Fibroblast of lung (primary cell): ENCODE results near the gene FOXK2. TPM values are rescaled to one million over a fixed set of nuclear protein-coding genes. Genes with fewer than 3 reads are reported as not detected.
A peak's percentile ranks its signal among the peaks of the same experiment; 100 is the strongest.

Experiments used
- DNase-seq, 2 donors: peaks; one replicate each; pipeline versions ENCODE4 v3.0.0 to v3.0.0-alpha.2; 2010; ENCODE audit warnings: low read depth in 2 of 2
- H2AFZ ChIP-seq: 2 replicates; pipeline ENCODE4 v1.5.1; 2012; ENCODE audit warnings: low read length, control low read depth, inconsistent platforms
- H3K27ac ChIP-seq: 2 replicates; pipeline ENCODE4 v1.5.1; 2011; ENCODE audit warnings: low read length, control low read depth; ENCODE audit not compliant: insufficient read depth
- H3K27me3 ChIP-seq: 2 replicates; pipeline ENCODE4 v1.5.1; 2011; ENCODE audit warnings: mild to moderate bottlenecking, low read length; ENCODE audit not compliant: control insufficient read depth, insufficient read depth
- H3K36me3 ChIP-seq: 2 replicates; pipeline ENCODE4 v1.5.1; 2011; ENCODE audit warnings: low read length; ENCODE audit not compliant: control insufficient read depth, insufficient read depth
- H3K4me1 ChIP-seq: 2 replicates; pipeline ENCODE4 v1.5.1; 2011; ENCODE audit warnings: low read length; ENCODE audit not compliant: control insufficient read depth, insufficient read depth; ENCODE audit errors: extremely low read depth
- H3K4me2 ChIP-seq: 2 replicates; pipeline ENCODE4 v1.5.1; 2011; ENCODE audit warnings: low read length, control low read depth; ENCODE audit not compliant: insufficient read depth; ENCODE audit errors: extremely low read depth
- H3K4me3 ChIP-seq, 4 experiments: fragments of 200-600 bp in 1 of 4; sonication (generic) in 1 of 4; replicated peaks in 1 of 4; 2 replicates each; pipeline ENCODE4 v1.5.1; 2011 to 2016; ENCODE audit warnings: low read length in 4 of 4, low read depth in 3 of 4, mild to moderate bottlenecking in 3 of 4, control low read depth in 2 of 4, inconsistent platforms in 1 of 4, mixed read lengths in 1 of 4; ENCODE audit not compliant: insufficient read depth in 1 of 4; ENCODE audit errors: control extremely low read depth in 1 of 4
- H3K79me2 ChIP-seq: 2 replicates; pipeline ENCODE4 v1.5.1; 2012; ENCODE audit warnings: mild to moderate bottlenecking, low read length, inconsistent platforms; ENCODE audit not compliant: control insufficient read depth, insufficient read depth
- H3K9ac ChIP-seq: 2 replicates; pipeline ENCODE4 v1.5.1; 2011; ENCODE audit warnings: mild to moderate bottlenecking, low read length, control low read depth; ENCODE audit not compliant: insufficient read depth
- H3K9me3 ChIP-seq: 2 replicates; pipeline ENCODE4 v1.5.1; 2012; ENCODE audit warnings: low read depth, low read length; ENCODE audit not compliant: control insufficient read depth, insufficient read depth
- H4K20me1 ChIP-seq: 2 replicates; pipeline ENCODE4 v1.5.1; 2011; ENCODE audit warnings: low read length; ENCODE audit not compliant: control insufficient read depth, insufficient read depth; ENCODE audit errors: extremely low read depth
- EZH2 ChIP-seq: IDR thresholded peaks from 2 replicates; pipeline ENCODE4 v1.5.1; 2012; ENCODE audit warnings: low read length, control low read depth, mild to moderate bottlenecking; ENCODE audit errors: missing control alignments
- polyA plus RNA-seq, 2 donors: library from polyadenylated mRNA; depleted of rRNA in 1 of 2; stranded (reverse) in 1 of 2; unstranded in 1 of 2; fragments of >200 nt; gene quantifications; 2 replicates each; pipeline ENCODE4 v1.2.1, GENCODE V29; 2011 to 2012; ENCODE audit warnings: missing spikeins in 1 of 2
- total RNA-seq: library from RNA; depleted of rRNA; stranded (reverse); fragments of >200 nt; gene quantifications from 2 replicates; pipeline ENCODE4 v1.2.1, GENCODE V29; 2014
- TF ChIP-seq, protein P1 (sequence below), 2 donors: IDR thresholded peaks in 1 of 2; conservative IDR thresholded peaks in 1 of 2; 1 replicate in 1 of 2; 2 replicates in 1 of 2; pipeline ENCODE4 v1.5.1; 2011 to 2012; ENCODE audit warnings: low read length in 2 of 2, control low read depth in 1 of 2, inconsistent platforms in 1 of 2, low read depth in 1 of 2, mild to moderate bottlenecking in 1 of 2

Gene FOXK2
- total and polyA plus RNA-seq, 2 donors (not counting 1 experiment from before 2014, with no cell fraction given), result 23.5 to 33.2 TPM

DNA sequence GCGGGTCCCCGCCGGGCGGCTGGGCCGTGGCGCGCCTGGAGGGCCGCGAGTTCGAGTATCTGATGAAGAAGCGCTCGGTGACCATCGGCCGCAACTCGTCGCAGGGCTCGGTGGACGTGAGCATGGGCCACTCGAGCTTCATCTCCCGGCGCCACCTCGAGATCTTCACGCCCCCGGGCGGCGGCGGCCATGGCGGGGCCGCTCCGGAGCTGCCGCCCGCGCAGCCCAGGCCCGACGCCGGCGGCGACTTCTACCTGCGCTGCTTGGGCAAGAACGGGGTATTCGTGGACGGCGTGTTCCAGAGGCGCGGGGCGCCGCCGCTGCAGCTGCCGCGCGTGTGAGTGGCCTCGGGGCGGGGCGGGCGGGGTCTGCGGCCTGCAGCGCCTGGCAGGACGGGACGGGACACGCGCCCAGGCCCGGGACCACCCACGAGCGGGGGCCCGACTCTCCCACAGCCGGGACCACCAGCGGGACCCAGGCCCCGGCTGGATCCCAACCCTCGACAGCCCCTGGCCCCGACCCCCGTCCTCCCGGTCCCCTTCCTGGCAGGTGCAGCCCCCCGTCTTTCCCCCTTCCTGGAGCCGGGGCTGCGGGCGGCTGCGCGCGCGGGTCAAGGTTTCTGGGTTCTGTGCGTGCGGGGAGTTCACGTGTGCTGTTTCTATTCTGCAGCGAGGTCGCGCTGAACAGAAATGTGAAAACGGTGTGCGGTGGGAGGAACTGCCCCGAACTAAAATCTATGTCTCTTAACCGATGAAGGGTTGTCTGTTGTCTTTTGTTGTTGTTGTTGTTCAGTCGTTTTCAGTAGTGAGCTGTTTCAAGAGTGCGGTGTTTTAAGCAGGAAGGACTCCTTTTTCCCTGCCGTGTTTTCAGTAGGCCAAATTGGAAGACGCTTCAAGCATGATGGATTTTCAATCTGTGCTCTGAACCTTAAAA lies 705 bp downstream of the FOXK2 start:
- H3K79me2 ChIP-seq, result peaks cover 51% of the 10 kb centered on the region
- peak in 1 of 2 donors; percentile 28 for DNase-seq

DNA sequence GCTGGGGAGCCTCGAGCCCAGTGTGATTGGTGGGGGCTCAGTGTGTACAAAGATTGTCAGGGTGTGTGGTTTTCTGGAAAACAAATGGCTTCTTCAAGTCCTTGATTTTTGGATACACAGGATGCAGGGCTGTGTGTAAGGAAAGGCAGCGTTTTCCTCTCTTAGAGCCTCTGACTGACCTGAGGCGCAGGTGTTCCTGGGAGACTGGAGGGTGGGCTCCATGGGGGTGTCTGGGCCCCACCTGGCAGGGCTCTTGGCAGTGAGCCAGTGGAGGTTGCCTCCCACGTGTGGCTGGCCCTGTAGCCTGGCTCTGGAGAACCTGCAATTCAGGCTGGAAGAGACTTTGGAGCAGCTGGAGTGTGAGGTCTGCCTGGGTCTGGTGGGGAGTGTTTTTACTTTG lies 5.0 kb downstream of the FOXK2 start:
- Histone ChIP-seq H3K79me2 (peaks cover 90% of the 10 kb centered on the region), H3K4me2 (no peak overlapping the region), H3K4me1 (no peaks in the 10 kb centered on the region), H3K9me3 (no peaks in the 10 kb centered on the region), H3K4me3 (no peak overlapping the region), H3K9ac (no peak overlapping the region), H3K27ac (no peak overlapping the region), H3K36me3 (no peaks in the 10 kb centered on the region), H3K27me3 (no peaks in the 10 kb centered on the region), H4K20me1 (no peaks in the 10 kb centered on the region), H2AFZ (no peak overlapping the region)
- TF ChIP-seq, protein P1, sequence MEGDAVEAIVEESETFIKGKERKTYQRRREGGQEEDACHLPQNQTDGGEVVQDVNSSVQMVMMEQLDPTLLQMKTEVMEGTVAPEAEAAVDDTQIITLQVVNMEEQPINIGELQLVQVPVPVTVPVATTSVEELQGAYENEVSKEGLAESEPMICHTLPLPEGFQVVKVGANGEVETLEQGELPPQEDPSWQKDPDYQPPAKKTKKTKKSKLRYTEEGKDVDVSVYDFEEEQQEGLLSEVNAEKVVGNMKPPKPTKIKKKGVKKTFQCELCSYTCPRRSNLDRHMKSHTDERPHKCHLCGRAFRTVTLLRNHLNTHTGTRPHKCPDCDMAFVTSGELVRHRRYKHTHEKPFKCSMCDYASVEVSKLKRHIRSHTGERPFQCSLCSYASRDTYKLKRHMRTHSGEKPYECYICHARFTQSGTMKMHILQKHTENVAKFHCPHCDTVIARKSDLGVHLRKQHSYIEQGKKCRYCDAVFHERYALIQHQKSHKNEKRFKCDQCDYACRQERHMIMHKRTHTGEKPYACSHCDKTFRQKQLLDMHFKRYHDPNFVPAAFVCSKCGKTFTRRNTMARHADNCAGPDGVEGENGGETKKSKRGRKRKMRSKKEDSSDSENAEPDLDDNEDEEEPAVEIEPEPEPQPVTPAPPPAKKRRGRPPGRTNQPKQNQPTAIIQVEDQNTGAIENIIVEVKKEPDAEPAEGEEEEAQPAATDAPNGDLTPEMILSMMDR (conservative IDR thresholded peaks at IDR 0.05 in 1 of 2, IDR thresholded peaks at IDR 0.05 in 1 of 2; ENCODE audit: low read depth in 1 of 2, low read length in 2 of 2), result no peak
- TF ChIP-seq EZH2, result no peak
- DNase-seq, result no peak

More for the DNA sequence above, 705 bp downstream of the FOXK2 start:
- Histone ChIP-seq H4K20me1 (no peaks in the 10 kb centered on the region), H3K36me3 (no peaks in the 10 kb centered on the region), H3K27ac (peak overlapping the region; percentile 69), H3K4me2 (peak overlapping the region; percentile 86), H3K4me3 (peak overlapping the region; percentile 73 to 92 (median 82)), H3K4me1 (no peaks in the 10 kb centered on the region), H3K9me3 (no peaks in the 10 kb centered on the region), H3K9ac (peak overlapping the region; percentile 79), H2AFZ (no peak overlapping the region), H3K27me3 (no peaks in the 10 kb centered on the region)
- no peak for TF ChIP-seq EZH2
- TF ChIP-seq, protein P1 (conservative IDR thresholded peaks at IDR 0.05 in 1 of 2, IDR thresholded peaks at IDR 0.05 in 1 of 2; ENCODE audit: low read depth in 1 of 2, low read length in 2 of 2), result no peak

DNA sequence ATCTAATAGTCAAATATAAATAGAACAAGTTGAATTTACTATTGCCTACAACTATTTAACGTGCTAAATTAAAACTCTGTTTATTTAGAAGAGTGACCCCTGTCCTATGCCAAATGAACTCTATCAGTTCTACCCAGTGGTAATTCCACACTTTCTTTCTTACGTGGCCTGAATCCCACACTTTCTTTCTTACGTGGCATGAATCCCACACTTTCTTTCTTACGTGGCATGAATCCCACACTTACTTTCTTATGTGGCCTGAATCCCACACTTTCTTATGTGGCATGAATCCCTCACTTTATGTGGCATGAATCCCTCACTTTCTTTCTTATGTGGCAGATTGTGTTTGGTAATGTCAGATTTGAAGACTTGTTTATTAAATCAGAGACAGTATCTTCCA lies 6.2 kb downstream of the FOXK2 start:
- Histone ChIP-seq H3K9ac (no peak overlapping the region), H3K9me3 (no peaks in the 10 kb centered on the region), H3K36me3 (no peaks in the 10 kb centered on the region), H3K4me2 (no peak overlapping the region), H3K4me3 (no peak overlapping the region), H4K20me1 (no peaks in the 10 kb centered on the region), H3K4me1 (no peaks in the 10 kb centered on the region), H3K27me3 (no peaks in the 10 kb centered on the region), H3K27ac (peak overlapping the region; percentile 5), H2AFZ (no peak overlapping the region), H3K79me2 (peaks cover 91% of the 10 kb centered on the region)
- TF ChIP-seq, protein P1 (conservative IDR thresholded peaks at IDR 0.05 in 1 of 2, IDR thresholded peaks at IDR 0.05 in 1 of 2; ENCODE audit: low read depth in 1 of 2, low read length in 2 of 2), result no peak
- no peak for TF ChIP-seq EZH2
- DNase-seq, result no peak
